ENCODE data around the gene HCN3. TPM values are rescaled to one million over a fixed set of nuclear protein-coding genes. Genes with fewer than 3 reads are reported as not detected.
"Not testable (repeated sequence)": the region's sequence is repeated elsewhere in the genome, so short reads cannot be mapped to it uniquely, and the experiment has no call there.

HCN3 gene
- total RNA-seq: 10 to 100 TPM; 13.0 to 34.0 (median 22.2) TPM

DNA sequence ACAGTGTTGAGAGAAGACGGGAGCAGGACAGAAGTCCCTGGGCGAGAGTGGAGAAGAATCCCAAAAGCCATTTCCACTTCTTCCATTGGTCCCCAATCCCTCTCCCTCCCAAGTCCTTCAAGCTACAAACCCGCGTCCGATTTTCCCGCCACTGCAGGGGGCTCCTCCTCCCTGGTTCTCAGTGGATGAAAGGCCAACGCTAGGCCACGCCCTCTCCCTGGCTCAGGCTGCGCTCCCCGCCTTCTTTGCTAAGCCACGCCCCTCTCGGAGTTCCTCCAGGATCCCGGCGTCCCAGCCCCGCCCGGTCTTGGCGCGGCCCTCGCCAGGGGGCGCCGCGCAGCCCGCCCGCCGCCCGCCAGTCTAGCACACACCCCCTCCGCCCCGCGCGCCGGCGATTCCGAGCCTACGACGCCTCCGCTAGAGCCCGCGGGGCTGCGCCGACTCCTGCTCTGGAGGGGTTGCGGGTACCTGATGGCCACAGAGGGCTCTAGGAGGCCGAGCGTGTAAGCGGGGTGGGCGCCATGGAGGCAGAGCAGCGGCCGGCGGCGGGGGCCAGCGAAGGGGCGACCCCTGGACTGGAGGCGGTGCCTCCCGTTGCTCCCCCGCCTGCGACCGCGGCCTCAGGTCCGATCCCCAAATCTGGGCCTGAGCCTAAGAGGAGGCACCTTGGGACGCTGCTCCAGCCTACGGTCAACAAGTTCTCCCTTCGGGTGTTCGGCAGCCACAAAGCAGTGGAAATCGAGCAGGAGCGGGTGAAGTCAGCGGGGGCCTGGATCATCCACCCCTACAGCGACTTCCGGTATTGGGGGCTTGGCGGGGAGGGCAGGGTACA is at the start of gene HCN3:
TSS of gene HCN3 (plus strand) at position 394 of the 832 bp plus-strand sequence. CDS start at position 522, 128 bp downstream.
- peaks cover 7 to 28% (median 23%) of the 10 kb centered on the region in 4 donors for H3K4me1 ChIP-seq
- no peaks in the 10 kb centered on the region for H3K9me3 ChIP-seq
- in situ Hi-C loops (cut with MboI; ENCODE audit: low pct_ligation_motif_present in 1 of 4, low pct_unique_long_range_greater_than_20kb in 1 of 4, low sequenced_read_pairs in 3 of 4): loop anchor here in 3 of 4 donors (5.0 to 10.0 kb wide), 2 partner anchors 45 to 48 kb away; partner anchors contain the start of gene RUSC1 (in 3 of the 3)
- peak within 1 kb of the TSS; percentile 85 to 86 (median 85) for H3K27ac ChIP-seq
- 1 to 8% methylated on average over 6 to 50 of the region's 68 CpGs for WGBS, 2 donors (ENCODE audit: low coverage in 1 of 2)
- peak; percentile 99 for DNase-seq
- TF ChIP-seq POLR2AphosphoS5 (IDR thresholded peaks at IDR 0.05): peak in 1 of 3 donors; percentile 9
- no peak for TF ChIP-seq POLR2A (IDR thresholded peaks at IDR 0.05)
- TF ChIP-seq, protein P1, sequence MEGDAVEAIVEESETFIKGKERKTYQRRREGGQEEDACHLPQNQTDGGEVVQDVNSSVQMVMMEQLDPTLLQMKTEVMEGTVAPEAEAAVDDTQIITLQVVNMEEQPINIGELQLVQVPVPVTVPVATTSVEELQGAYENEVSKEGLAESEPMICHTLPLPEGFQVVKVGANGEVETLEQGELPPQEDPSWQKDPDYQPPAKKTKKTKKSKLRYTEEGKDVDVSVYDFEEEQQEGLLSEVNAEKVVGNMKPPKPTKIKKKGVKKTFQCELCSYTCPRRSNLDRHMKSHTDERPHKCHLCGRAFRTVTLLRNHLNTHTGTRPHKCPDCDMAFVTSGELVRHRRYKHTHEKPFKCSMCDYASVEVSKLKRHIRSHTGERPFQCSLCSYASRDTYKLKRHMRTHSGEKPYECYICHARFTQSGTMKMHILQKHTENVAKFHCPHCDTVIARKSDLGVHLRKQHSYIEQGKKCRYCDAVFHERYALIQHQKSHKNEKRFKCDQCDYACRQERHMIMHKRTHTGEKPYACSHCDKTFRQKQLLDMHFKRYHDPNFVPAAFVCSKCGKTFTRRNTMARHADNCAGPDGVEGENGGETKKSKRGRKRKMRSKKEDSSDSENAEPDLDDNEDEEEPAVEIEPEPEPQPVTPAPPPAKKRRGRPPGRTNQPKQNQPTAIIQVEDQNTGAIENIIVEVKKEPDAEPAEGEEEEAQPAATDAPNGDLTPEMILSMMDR (IDR thresholded peaks at IDR 0.05): peak; percentile 11 to 79 (median 58)
- H3K4me3 ChIP-seq: peak within 1 kb of the TSS; percentile 56 to 90 (median 70)
- H3K36me3 ChIP-seq: no peaks in the 10 kb centered on the region
- H3K27me3 ChIP-seq: no peaks in the 10 kb centered on the region
- intact Hi-C loops (cut with DNase I; ENCODE audit: low total_unique reads): loop anchor here (5.0 kb wide), 1 partner anchor 45 kb away; the partner anchor contains the start of gene RUSC1

DNA sequence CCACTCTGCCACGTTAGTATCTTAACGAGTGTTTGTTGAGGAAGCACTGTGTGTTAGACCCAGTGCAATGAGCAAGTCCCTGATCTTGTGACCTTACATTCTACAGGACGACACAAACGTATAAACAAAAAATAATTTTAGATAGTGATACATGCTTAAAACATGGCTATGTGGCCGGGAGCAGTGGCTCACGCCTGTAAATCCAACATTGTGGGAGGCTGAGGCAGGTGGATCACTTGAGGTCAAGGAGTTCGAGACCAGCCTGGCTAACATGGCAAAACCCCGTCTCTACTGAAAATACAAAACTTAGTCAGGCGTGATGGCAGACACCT is 49.2 kb upstream of the HCN3 start:
- no peak for TF ChIP-seq POLR2A (IDR thresholded peaks at IDR 0.05)
- TF ChIP-seq, protein P1 (IDR thresholded peaks at IDR 0.05): no peak
- no peak for TF ChIP-seq EP300 (IDR thresholded peaks at IDR 0.05; ENCODE audit: low read depth)
- no peak for TF ChIP-seq POLR2AphosphoS5 (IDR thresholded peaks at IDR 0.05)
- DNase-seq: no peak
- Histone ChIP-seq H3K27me3 (no peaks in the 10 kb centered on the region), H3K9me3 (no peaks in the 10 kb centered on the region), H3K36me3 (no peaks in the 10 kb centered on the region), H3K4me3 (peak overlapping the region; percentile 10 to 81 (median 35)), H3K4me1 (peaks cover 5 to 27% (median 9%) of the 10 kb centered on the region in 4 donors), H3K27ac (peak overlapping the region; percentile 88 to 95 (median 92))
- in situ Hi-C loops (cut with MboI; ENCODE audit: low pct_ligation_motif_present in 1 of 4, low pct_unique_long_range_greater_than_20kb in 1 of 4, low sequenced_read_pairs in 3 of 4): no loop called here
- intact Hi-C loops (cut with DNase I; ENCODE audit: low total_unique reads): no loop called here
- WGBS, 2 donors (ENCODE audit: low coverage in 1 of 2): 59 to 62% methylated on average over 8 to 9 of the region's 9 CpGs

DNA sequence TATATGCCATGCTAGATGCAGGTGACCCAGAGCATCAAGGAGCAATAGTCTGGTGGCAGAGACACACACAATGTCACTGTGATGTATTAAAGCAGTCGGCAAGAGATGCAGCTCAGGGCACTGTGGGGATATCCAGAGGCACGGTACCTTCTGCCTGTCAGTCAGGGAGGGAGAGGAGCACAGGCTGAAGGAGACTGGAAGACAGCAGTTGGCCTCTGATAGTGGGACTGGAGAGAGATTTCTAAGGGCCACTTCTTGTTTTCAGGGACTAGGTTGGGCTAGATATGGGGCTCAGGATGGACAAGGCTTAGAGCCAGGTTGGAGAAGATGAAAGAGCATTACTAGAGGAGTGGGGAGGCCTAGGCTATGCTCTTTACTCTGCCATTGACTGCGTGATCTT is 46.0 kb upstream of the HCN3 start:
- H3K36me3 ChIP-seq; in situ Hi-C loops (cut with MboI; ENCODE audit: low pct_ligation_motif_present in 1 of 4, low pct_unique_long_range_greater_than_20kb in 1 of 4, low sequenced_read_pairs in 3 of 4); intact Hi-C loops (cut with DNase I; ENCODE audit: low total_unique reads); H3K4me3 ChIP-seq; H3K9me3 ChIP-seq; DNase-seq; H3K27me3 ChIP-seq: not testable (repeated sequence)
- Histone ChIP-seq H3K27ac (peak overlapping the region in 1 of 4 donors; percentile 69), H3K4me1 (peaks cover 3 to 17% (median 8%) of the 10 kb centered on the region in 4 donors)
- WGBS, 2 donors (ENCODE audit: low coverage in 1 of 2): 47% methylated on average over 3 of the region's 3 CpGs; no CpG with 5 or more reads in 1 of the 2 donors

DNA sequence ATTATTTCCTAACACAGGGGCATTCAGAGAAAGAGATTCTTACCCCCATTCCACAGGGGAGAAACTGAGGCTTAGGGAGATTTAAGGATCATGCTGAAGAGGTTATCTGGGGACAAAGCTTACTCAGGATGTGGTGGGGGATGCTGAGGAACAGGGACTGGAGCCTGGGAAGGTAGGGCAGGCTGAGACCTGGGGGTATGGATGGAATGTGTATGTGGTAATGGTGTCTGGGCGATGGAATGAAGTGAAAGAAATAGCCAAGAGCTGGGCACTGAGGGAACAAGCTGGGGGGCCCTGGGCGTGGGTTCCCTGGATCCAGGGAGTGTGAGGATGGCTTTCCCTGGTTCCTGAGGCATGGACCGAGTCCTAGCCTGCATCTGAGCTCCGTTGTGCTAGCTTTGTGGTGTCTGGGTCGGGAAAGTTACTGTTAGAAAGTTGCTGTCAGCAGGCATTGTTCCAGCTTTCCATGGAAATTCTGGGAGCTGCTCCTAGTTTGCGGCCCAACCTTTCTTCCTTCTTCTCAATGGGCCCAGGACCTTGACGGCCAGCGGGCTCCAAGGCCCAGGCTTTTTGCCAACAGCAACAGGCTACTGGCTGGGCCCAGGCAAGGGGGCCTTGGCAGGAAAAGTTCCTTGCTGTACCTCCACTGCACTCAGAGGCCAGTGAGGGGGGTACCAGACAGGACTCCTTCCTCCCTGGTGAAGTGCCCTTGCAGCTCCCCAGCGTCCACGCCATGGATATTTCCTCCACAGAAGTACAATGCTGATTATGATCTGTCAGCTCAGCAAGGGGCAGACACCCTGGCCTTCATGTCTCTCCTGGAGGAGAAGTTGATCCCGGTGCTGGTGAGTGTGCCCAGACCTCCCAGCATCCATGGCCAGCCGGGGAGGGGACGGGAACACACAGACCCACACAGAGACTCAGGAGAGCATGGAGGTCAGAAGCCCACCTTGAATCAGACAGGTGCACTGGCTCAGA is 45.0 kb upstream of the HCN3 start:
- intact Hi-C loops (cut with DNase I; ENCODE audit: low total_unique reads); H3K27me3 ChIP-seq; in situ Hi-C loops (cut with MboI; ENCODE audit: low pct_ligation_motif_present in 1 of 4, low pct_unique_long_range_greater_than_20kb in 1 of 4, low sequenced_read_pairs in 3 of 4); H3K9me3 ChIP-seq; DNase-seq; H3K4me3 ChIP-seq: not testable (repeated sequence)
- WGBS, 2 donors (ENCODE audit: low coverage in 1 of 2): 49 to 100% methylated on average over 1 to 7 of the region's 13 CpGs
- H3K27ac ChIP-seq: peak overlapping the region in 3 of 4 donors; percentile 29 to 69 (median 54)
- peaks cover 0 to 14% (median 7%) of the 10 kb centered on the region in 4 donors for H3K36me3 ChIP-seq
- H3K4me1 ChIP-seq: peaks cover 0 to 11% (median 5%) of the 10 kb centered on the region in 4 donors

DNA sequence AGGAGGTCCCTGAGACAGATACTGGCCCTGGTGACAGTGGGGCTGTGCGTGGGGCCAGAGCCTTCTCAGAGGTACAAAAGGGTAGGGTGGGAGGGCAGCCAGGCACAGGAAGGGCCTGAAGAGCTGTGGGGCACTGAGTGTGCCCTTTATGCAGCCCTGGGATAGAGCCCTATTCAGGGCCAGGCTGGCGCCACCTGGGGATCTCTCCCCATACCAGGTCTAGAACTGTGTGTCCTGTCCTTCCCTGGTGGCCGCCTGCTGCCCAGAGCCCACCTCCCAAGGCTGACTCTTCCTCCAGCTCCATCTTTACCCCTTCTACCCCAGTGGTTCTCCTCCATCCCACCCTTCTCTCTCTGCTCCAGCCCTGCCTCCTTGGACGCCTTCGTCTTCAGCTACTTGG is 43.8 kb upstream of the HCN3 start:
- H3K4me3 ChIP-seq; H3K27ac ChIP-seq; DNase-seq; H3K4me1 ChIP-seq; intact Hi-C loops (cut with DNase I; ENCODE audit: low total_unique reads); H3K9me3 ChIP-seq; in situ Hi-C loops (cut with MboI; ENCODE audit: low pct_ligation_motif_present in 1 of 4, low pct_unique_long_range_greater_than_20kb in 1 of 4, low sequenced_read_pairs in 3 of 4); H3K27me3 ChIP-seq: not testable (repeated sequence)
- WGBS, 2 donors (ENCODE audit: low coverage in 1 of 2): 93% methylated on average over 2 of the region's 5 CpGs; no CpG with 5 or more reads in 1 of the 2 donors
- H3K36me3 ChIP-seq: peaks cover 0 to 14% (median 7%) of the 10 kb centered on the region in 4 donors

DNA sequence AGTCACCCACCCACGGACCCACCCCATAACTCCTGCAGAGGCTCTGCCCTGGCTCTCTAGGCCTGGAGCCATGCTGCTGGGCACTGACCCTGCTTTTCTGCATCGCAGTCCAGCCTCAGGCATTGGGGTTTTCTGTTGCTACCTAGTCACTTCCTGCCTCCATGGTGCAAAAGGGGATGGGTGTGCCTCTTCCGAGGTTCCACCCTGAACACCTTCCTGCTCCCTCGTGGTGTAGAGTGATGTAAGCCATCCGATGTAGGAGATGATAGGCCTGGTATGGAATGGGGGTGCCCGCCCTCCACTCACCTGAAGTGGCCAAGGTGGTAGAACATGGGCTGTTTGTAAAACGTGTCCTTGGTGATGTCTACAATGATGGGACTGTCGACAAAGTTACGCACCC is 41.9 kb upstream of the HCN3 start:
- DNase-seq; H3K9me3 ChIP-seq; H3K27me3 ChIP-seq; intact Hi-C loops (cut with DNase I; ENCODE audit: low total_unique reads); H3K4me3 ChIP-seq; H3K4me1 ChIP-seq; in situ Hi-C loops (cut with MboI; ENCODE audit: low pct_ligation_motif_present in 1 of 4, low pct_unique_long_range_greater_than_20kb in 1 of 4, low sequenced_read_pairs in 3 of 4); H3K27ac ChIP-seq: not testable (repeated sequence)
- WGBS, 2 donors (ENCODE audit: low coverage in 1 of 2): 94% methylated on average over 5 of the region's 9 CpGs; no CpG with 5 or more reads in 1 of the 2 donors
- peaks cover 0 to 14% (median 7%) of the 10 kb centered on the region in 4 donors for H3K36me3 ChIP-seq

Measured in transverse colon (tissue), 4 donors.